Measurements from ENCODE around the gene TMEM62.
A peak's percentile ranks its signal among the peaks of the same experiment; 100 is the strongest.
"Not testable (repeated sequence)": the region's sequence is repeated elsewhere in the genome, so short reads cannot be mapped to it uniquely, and the experiment has no call there.

Gene TMEM62

GRCh38 chr15:43210807-43211206 is 77.4 kb downstream of the TMEM62 start:
- no peak for DNase-seq

GRCh38 chr15:43211224-43211735 is 77.9 kb downstream of the TMEM62 start:
- no peak for DNase-seq

- no peak for DNase-seq
Measured at GRCh38 chr15:43212299-43212698, 78.9 kb downstream of the TMEM62 start.

- no peak for DNase-seq
Measured at GRCh38 chr15:43212951-43213350, 79.6 kb downstream of the TMEM62 start.

- no peak for DNase-seq
Measured at GRCh38 chr15:43213466-43213865, 80.1 kb downstream of the TMEM62 start.

- no peak for DNase-seq
Measured at GRCh38 chr15:43214169-43214568, 80.8 kb downstream of the TMEM62 start.

- DNase-seq, result no peak
Measured at GRCh38 chr15:43214592-43215295, 81.4 kb downstream of the TMEM62 start.

GRCh38 chr15:43215961-43216360 is 82.6 kb downstream of the TMEM62 start:
- DNase-seq, result no peak

- DNase-seq, result no peak
Measured at GRCh38 chr15:43218908-43219706, 85.7 kb downstream of the TMEM62 start.

GRCh38 chr15:43219929-43220928 is 86.8 kb downstream of the TMEM62 start:
- no peak for DNase-seq

- DNase-seq, result no peak
Measured at GRCh38 chr15:43220991-43221403, 87.6 kb downstream of the TMEM62 start, which contains the start of gene EPB42. EPB42 (minus strand) TSS chr15:43221018; CDS start chr15:43220825, 193 bp downstream.

GRCh38 chr15:43221422-43221821 is 88.0 kb downstream of the TMEM62 start:
- DNase-seq, result no peak

GRCh38 chr15:43225201-43225949 is 92.0 kb downstream of the TMEM62 start:
- DNase-seq, result peak in 1 of 4 experiments; percentile 8

GRCh38 chr15:43225950-43226255 is 92.5 kb downstream of the TMEM62 start:
- not testable (repeated sequence) for DNase-seq

GRCh38 chr15:43226436-43227305 is 93.3 kb downstream of the TMEM62 start:
- DNase-seq, result no peak

- no peak for DNase-seq
Measured at GRCh38 chr15:43229977-43230376, 96.6 kb downstream of the TMEM62 start.

GRCh38 chr15:43230640-43231115 is 97.3 kb downstream of the TMEM62 start:
- no peak for DNase-seq

GRCh38 chr15:43232289-43232874 is 99.0 kb downstream of the TMEM62 start:
- no peak for DNase-seq

Data from activated naive CD4-positive, alpha-beta T cell (primary cell).